Ovary (tissue), 3 donors: ENCODE data around the gene ATP6V0E1.
"Not testable (repeated sequence)": the region's sequence is repeated elsewhere in the genome, so short reads cannot be mapped to it uniquely, and the experiment has no call there.

ENCODE experiments used
- EP300 ChIP-seq: sonication (generic); formaldehyde crosslinking; IDR thresholded peaks from one replicate; pipeline ENCODE4 v1.6.1; 2017; ENCODE audit warnings: antibody characterized with exemption
- POLR2A ChIP-seq: fragments of 450-650 bp; IDR thresholded peaks from one replicate; pipeline ENCODE4 v1.6.1; 2017; ENCODE audit warnings: antibody characterized with exemption, mild to moderate bottlenecking, moderate library complexity
- TF ChIP-seq, protein P1 (sequence below), 3 donors: fragments of 450-650 bp in 2 of 3; fragments of 200-600 bp in 1 of 3; IDR thresholded peaks; one replicate each; pipeline versions ENCODE4 v1.5.1 to v1.8.0; 2016 to 2022; ENCODE audit warnings: antibody characterized with exemption in 3 of 3, mild to moderate bottlenecking in 1 of 3
- donor health status: DM: no; HTN: no; CAD: no.

DNA sequence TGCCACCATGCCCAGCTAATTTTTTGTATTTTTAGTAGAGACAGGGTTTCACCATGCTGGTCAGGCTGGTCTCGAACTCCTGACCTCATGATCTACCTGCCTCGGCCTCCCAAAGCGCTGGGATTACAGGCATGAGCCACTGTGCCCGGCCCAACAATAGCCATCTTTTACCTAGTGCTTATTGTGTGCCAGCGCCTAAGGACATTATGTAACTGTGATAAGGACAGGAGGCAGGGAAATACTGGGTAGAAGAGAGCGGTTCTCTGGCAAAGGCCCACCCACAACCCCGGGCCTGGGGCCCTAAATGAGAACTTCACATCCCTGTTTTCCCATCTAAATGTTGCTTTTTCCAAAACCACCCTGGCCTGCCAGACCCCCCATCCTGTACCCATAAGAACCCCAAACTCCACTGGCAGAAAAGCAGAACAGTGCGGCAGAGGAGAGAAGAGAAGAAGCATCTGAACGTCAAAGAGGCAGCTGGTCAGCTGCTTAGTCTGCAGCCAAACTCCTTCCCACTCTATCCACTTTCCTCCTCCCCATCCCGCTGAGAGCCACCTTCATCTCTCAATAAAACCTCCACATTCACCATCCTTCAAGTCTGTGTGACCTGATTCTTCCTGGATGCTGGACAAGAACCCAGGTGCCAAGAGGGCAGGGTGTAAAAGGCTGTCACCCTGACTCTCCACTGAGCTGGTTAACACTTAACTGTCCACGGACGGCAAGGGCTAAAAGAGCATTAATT, 63.7 kb downstream of the ATP6V0E1 start:
- TF ChIP-seq POLR2A, EP300: not testable (repeated sequence)
- TF ChIP-seq, protein P1, sequence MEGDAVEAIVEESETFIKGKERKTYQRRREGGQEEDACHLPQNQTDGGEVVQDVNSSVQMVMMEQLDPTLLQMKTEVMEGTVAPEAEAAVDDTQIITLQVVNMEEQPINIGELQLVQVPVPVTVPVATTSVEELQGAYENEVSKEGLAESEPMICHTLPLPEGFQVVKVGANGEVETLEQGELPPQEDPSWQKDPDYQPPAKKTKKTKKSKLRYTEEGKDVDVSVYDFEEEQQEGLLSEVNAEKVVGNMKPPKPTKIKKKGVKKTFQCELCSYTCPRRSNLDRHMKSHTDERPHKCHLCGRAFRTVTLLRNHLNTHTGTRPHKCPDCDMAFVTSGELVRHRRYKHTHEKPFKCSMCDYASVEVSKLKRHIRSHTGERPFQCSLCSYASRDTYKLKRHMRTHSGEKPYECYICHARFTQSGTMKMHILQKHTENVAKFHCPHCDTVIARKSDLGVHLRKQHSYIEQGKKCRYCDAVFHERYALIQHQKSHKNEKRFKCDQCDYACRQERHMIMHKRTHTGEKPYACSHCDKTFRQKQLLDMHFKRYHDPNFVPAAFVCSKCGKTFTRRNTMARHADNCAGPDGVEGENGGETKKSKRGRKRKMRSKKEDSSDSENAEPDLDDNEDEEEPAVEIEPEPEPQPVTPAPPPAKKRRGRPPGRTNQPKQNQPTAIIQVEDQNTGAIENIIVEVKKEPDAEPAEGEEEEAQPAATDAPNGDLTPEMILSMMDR (IDR thresholded peaks at IDR 0.05), result not testable (repeated sequence)
